ENCODE results near the gene RIMKLA. TPM values are rescaled to one million over a fixed set of nuclear protein-coding genes. Genes with fewer than 3 reads are reported as not detected.

RIMKLA gene
- total and polyA plus RNA-seq, 2 of the 13 experiments (the other 11 are each of a cell fraction or from before 2014, with no cell fraction given), result 2.5 to 3.8 TPM

GRCh38 chr1:42364542-42364941 is 16.1 kb upstream of the RIMKLA start:
- POLR2A ChIA-PET, result no interaction called here
- no peak for TF ChIP-seq ZNF292 (CRISPR knock-in tag; IDR thresholded peaks at IDR 0.05; ENCODE audit: borderline replicate concordance, low read depth)
- TF ChIP-seq ZBTB1 (CRISPR knock-in tag; IDR thresholded peaks at IDR 0.05; ENCODE audit: borderline replicate concordance), result no peak
- no peak for TF ChIP-seq NFAT5 (CRISPR knock-in tag; IDR thresholded peaks at IDR 0.05)
- no peak for TF ChIP-seq RAD21 (CRISPR knock-in tag; IDR thresholded peaks at IDR 0.05)
- TF ChIP-seq SETDB1 (CRISPR knock-in tag; IDR thresholded peaks at IDR 0.05; ENCODE audit: borderline replicate concordance), result no peak
- no peak for TF ChIP-seq KAT2B (IDR thresholded peaks at IDR 0.05; ENCODE audit: borderline replicate concordance, low read depth, low read length)
- TF ChIP-seq PRPF4 (IDR thresholded peaks at IDR 0.05; ENCODE audit: low read depth, low read length, poor library complexity, severe bottlenecking), result no peak
- TF ChIP-seq ZBED4 (CRISPR knock-in tag; IDR thresholded peaks at IDR 0.05; ENCODE audit: borderline replicate concordance), result no peak
- no peak for TF ChIP-seq SOX5 (CRISPR knock-in tag; IDR thresholded peaks at IDR 0.05; ENCODE audit: borderline replicate concordance)
- no peak for TF ChIP-seq ZBTB7A (CRISPR knock-in tag; IDR thresholded peaks at IDR 0.05)
- TF ChIP-seq PCBP1 (IDR thresholded peaks at IDR 0.05; ENCODE audit: borderline replicate concordance, low read depth, low read length), result no peak
- no peak for TF ChIP-seq HIC2 (CRISPR knock-in tag; IDR thresholded peaks at IDR 0.05; ENCODE audit: low read depth)

More at GRCh38 chr1:42364542-42364941, 16.1 kb upstream of the RIMKLA start:
- H3K27me3 ChIP-seq (ENCODE audit: control insufficient read depth in 1 of 2, insufficient read depth in 2 of 2, low read length in 2 of 2), result no peaks in the 10 kb centered on the region
- no peak overlapping the region for H3K27ac ChIP-seq (ENCODE audit: extremely low read length, insufficient read depth, low read length)
- H3K4me2 ChIP-seq (ENCODE audit: low read depth, low read length), result no peak overlapping the region
- no peak overlapping the region for H3K9ac ChIP-seq (ENCODE audit: insufficient read depth, low read depth, low read length)
- no peak for FAIRE-seq
- BruUV-seq (replicated peaks), result no TSS peak
- no peak for DNase-seq (ENCODE audit: low spot score)
- no peak overlapping the region for H2AFZ ChIP-seq (ENCODE audit: low read length)
- CTCF ChIA-PET (ENCODE audit: low intra/inter-chr PET ratio, low total read pairs), result no interaction called here
- intact Hi-C loops (cut with micrococcal nuclease; ENCODE audit: unreplicated experiment) (no loop called here), in situ Hi-C loops (cut with HindIII; ENCODE audit: extremely low pct_ligation_motif_present, low pct_unique_long_range_greater_than_20kb) (no loop called here)
- no peaks in the 10 kb centered on the region for H3K9me3 ChIP-seq (ENCODE audit: low read length)
- H3K4me1 ChIP-seq (ENCODE audit: insufficient read depth, low read length), result 0 out of 2 replicates have a peak, but pooled peaks cover 6% of the 10 kb centered on the region
- H4K20me1 ChIP-seq (ENCODE audit: insufficient read depth, low read length), result no peaks in the 10 kb centered on the region
- H3K36me3 ChIP-seq (replicated peaks in 1 of 2; ENCODE audit: control insufficient read depth in 1 of 2, insufficient read depth in 2 of 2, low read length in 2 of 2), result no peaks in the 10 kb centered on the region
- WGBS (ENCODE audit: low lambda C conversion rate), result no CpG with 5 or more reads among the region's 2 CpGs
- no peaks in the 10 kb centered on the region for H3K79me2 ChIP-seq (ENCODE audit: insufficient read depth, low read length)
- no peak for ATAC-seq
- H3K4me3 ChIP-seq (replicated peaks in 1 of 3; ENCODE audit: insufficient read depth in 1 of 3, low read depth in 2 of 3, low read length in 3 of 3), result no peak overlapping the region

All from HepG2 (cell line).